Astrocyte (in vitro differentiated cells and primary cell): ENCODE results near the gene GBF1. TPM values are rescaled to one million over a fixed set of nuclear protein-coding genes. Genes with fewer than 3 reads are reported as not detected.
A peak's percentile ranks its signal among the peaks of the same experiment; 100 is the strongest.

Experiments
- DNase-seq: peaks from one replicate; pipeline ENCODE4 v3.0.0-alpha.2; 2010; ENCODE audit warnings: low read depth
- FAIRE-seq: peaks from 2 replicates; lab custom pipeline; 2011; peaks lifted over from hg19 to GRCh38; lab: Jason Lieb, UNC
- H2AFZ ChIP-seq: 2 replicates; pipeline ENCODE4 v1.6.0; 2012; ENCODE audit warnings: low read depth, low read length, inconsistent platforms
- H3K27ac ChIP-seq: 2 replicates; pipeline ENCODE4 v1.5.1; 2011; ENCODE audit warnings: low read depth, low read length, inconsistent platforms
- H3K27me3 ChIP-seq: 2 replicates; pipeline ENCODE4 v1.6.0; 2011; ENCODE audit warnings: low read length, inconsistent platforms; ENCODE audit not compliant: insufficient read depth
- H3K36me3 ChIP-seq: 2 replicates; pipeline ENCODE4 v1.5.1; 2011; ENCODE audit warnings: low read length, inconsistent platforms; ENCODE audit not compliant: insufficient read depth
- H3K4me1 ChIP-seq: 2 replicates; pipeline ENCODE4 v1.5.1; 2011; ENCODE audit warnings: low read length, inconsistent platforms; ENCODE audit not compliant: insufficient read depth
- H3K4me2 ChIP-seq: 2 replicates; pipeline ENCODE4 v1.6.0; 2012; ENCODE audit warnings: low read length, inconsistent platforms
- H3K4me3 ChIP-seq: 2 replicates; pipeline ENCODE4 v1.5.1; 2011; ENCODE audit warnings: low read depth, mild to moderate bottlenecking, low read length, inconsistent platforms; ENCODE audit not compliant: insufficient read depth
- H3K79me2 ChIP-seq: 2 replicates; pipeline ENCODE4 v1.6.0; 2012; ENCODE audit warnings: mild to moderate bottlenecking, low read length, inconsistent platforms; ENCODE audit not compliant: insufficient read depth
- H3K9ac ChIP-seq: 2 replicates; pipeline ENCODE4 v1.6.0; 2012; ENCODE audit warnings: mild to moderate bottlenecking, low read length, inconsistent platforms
- H3K9me3 ChIP-seq: 2 replicates; pipeline ENCODE4 v1.5.1; 2012; ENCODE audit warnings: low read depth, mild to moderate bottlenecking, low read length, inconsistent platforms; ENCODE audit not compliant: insufficient read depth
- H4K20me1 ChIP-seq: 2 replicates; pipeline ENCODE4 v1.6.0; 2012; ENCODE audit warnings: low read length, inconsistent platforms; ENCODE audit not compliant: insufficient read depth
- H3K27ac Mint-ChIP-seq: one replicate; pipeline ENCODE4 v1.8.0; 2021; ENCODE audit warnings: mild to moderate bottlenecking, mixed read lengths; ENCODE audit not compliant: unreplicated experiment
- H3K27me3 Mint-ChIP-seq: one replicate; pipeline ENCODE4 v1.8.0; 2021; ENCODE audit warnings: low read depth, mixed read lengths; ENCODE audit not compliant: unreplicated experiment
- H3K36me3 Mint-ChIP-seq: one replicate; pipeline ENCODE4 v1.8.0; 2021; ENCODE audit warnings: low read depth, mixed read lengths; ENCODE audit not compliant: unreplicated experiment
- H3K4me1 Mint-ChIP-seq: one replicate; pipeline ENCODE4 v1.8.0; 2021; ENCODE audit warnings: low read depth, mixed read lengths; ENCODE audit not compliant: unreplicated experiment
- H3K4me3 Mint-ChIP-seq: one replicate; pipeline ENCODE4 v1.8.0; 2021; ENCODE audit warnings: mild to moderate bottlenecking, moderate library complexity, mixed read lengths; ENCODE audit not compliant: unreplicated experiment
- H3K9me3 Mint-ChIP-seq: one replicate; pipeline ENCODE4 v1.8.0; 2021; ENCODE audit warnings: mild to moderate bottlenecking, mixed read lengths; ENCODE audit not compliant: unreplicated experiment
- EZH2 ChIP-seq: IDR thresholded peaks from 2 replicates; pipeline ENCODE4 v1.6.1; 2012; ENCODE audit warnings: mild to moderate bottlenecking, low read length, inconsistent platforms; ENCODE audit not compliant: insufficient read depth
- total RNA-seq: library from RNA; stranded (reverse); gene quantifications from 2 replicates; pipeline ENCODE4 v1.2.1, GENCODE V29; 2021
- TF ChIP-seq, protein P1 (sequence below): IDR thresholded peaks from 2 replicates; pipeline ENCODE4 v1.5.1; 2011; ENCODE audit warnings: low read depth, mild to moderate bottlenecking, inconsistent platforms, low read length, moderate library complexity; ENCODE audit not compliant: insufficient read depth

GBF1 gene
- total RNA-seq, 1 donor from 2014 or later = 72.8 TPM

GRCh38 chr10:102279104-102279503 is 33.8 kb downstream of the GBF1 start:
- Histone ChIP-seq H3K4me2 (no peak overlapping the region), H3K9me3 (no peaks in the 10 kb centered on the region), H3K4me1 (peaks cover 12% of the 10 kb centered on the region), H3K9ac (no peak overlapping the region), H2AFZ (no peak overlapping the region), H3K27ac (no peak overlapping the region), H3K4me3 (no peak overlapping the region), H3K27me3 (no peaks in the 10 kb centered on the region), H4K20me1 (peaks cover 83% of the 10 kb centered on the region), H3K79me2 (peaks cover 86% of the 10 kb centered on the region), H3K36me3 (peaks cover 4% of the 10 kb centered on the region)
- Mint-ChIP-seq H3K27ac (no peak overlapping the region), H3K27me3 (no peaks in the 10 kb centered on the region), H3K9me3 (no peaks in the 10 kb centered on the region), H3K4me1 (peaks cover 35% of the 10 kb centered on the region), H3K36me3 (peaks cover 8% of the 10 kb centered on the region), H3K4me3 (no peak overlapping the region)
- FAIRE-seq = no peak
- no peak for DNase-seq
- TF ChIP-seq EZH2 = no peak
- TF ChIP-seq, protein P1, sequence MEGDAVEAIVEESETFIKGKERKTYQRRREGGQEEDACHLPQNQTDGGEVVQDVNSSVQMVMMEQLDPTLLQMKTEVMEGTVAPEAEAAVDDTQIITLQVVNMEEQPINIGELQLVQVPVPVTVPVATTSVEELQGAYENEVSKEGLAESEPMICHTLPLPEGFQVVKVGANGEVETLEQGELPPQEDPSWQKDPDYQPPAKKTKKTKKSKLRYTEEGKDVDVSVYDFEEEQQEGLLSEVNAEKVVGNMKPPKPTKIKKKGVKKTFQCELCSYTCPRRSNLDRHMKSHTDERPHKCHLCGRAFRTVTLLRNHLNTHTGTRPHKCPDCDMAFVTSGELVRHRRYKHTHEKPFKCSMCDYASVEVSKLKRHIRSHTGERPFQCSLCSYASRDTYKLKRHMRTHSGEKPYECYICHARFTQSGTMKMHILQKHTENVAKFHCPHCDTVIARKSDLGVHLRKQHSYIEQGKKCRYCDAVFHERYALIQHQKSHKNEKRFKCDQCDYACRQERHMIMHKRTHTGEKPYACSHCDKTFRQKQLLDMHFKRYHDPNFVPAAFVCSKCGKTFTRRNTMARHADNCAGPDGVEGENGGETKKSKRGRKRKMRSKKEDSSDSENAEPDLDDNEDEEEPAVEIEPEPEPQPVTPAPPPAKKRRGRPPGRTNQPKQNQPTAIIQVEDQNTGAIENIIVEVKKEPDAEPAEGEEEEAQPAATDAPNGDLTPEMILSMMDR = no peak

DNA sequence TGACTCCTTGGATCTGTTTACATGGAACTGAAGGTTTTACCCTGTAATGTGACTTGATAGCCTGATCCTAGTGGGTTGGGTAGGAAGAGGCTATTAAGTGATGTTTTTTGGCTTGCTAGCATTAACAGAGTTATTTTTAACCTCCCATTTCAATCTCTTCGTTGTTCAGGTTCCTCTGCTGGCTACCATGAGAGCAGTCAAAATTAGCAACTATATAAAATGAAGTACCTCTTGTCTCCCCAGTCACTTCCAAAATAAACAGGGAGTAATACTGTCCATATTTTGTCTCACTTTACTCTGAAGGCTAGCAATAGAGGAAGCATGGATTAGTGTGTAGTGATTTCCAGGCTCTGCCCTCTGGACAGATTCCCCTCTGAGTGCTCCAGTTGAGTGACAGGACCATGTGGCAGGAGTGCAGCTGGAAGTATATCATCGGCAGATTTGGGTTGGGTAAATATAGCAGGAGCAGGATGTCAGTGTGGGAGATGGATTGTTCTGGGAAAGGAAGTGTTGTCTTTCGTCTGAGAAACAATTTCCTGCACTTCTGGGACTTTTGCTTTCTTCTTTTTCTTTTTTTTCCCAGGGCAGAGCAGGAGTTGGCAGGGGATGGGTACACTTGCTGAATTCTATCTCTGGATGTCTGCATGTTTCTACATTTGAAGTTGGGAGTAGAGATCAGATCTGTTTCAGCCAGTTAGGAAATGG is 35.2 kb downstream of the GBF1 start:
- H3K9ac ChIP-seq = peak overlapping the region; percentile 17
- peaks cover 10% of the 10 kb centered on the region for H3K36me3 Mint-ChIP-seq
- DNase-seq (peak; percentile 41), FAIRE-seq (peak; percentile 56)
- H3K79me2 ChIP-seq = peaks cover 86% of the 10 kb centered on the region
- H3K36me3 ChIP-seq = peaks cover 4% of the 10 kb centered on the region
- H3K4me1 ChIP-seq = peaks cover 11% of the 10 kb centered on the region
- H3K27ac ChIP-seq = no peak overlapping the region
- H3K4me2 ChIP-seq = peak overlapping the region; percentile 50
- peaks cover 35% of the 10 kb centered on the region for H3K4me1 Mint-ChIP-seq
- TF ChIP-seq EZH2 = no peak
- TF ChIP-seq, protein P1 = no peak
- no peaks in the 10 kb centered on the region for H3K9me3 ChIP-seq
- no peaks in the 10 kb centered on the region for H3K27me3 Mint-ChIP-seq
- H3K9me3 Mint-ChIP-seq = no peaks in the 10 kb centered on the region
- H2AFZ ChIP-seq = no peak overlapping the region
- H3K4me3 Mint-ChIP-seq = peak overlapping the region; percentile 46
- H3K4me3 ChIP-seq = no peak overlapping the region
- no peaks in the 10 kb centered on the region for H3K27me3 ChIP-seq
- peaks cover 84% of the 10 kb centered on the region for H4K20me1 ChIP-seq
- H3K27ac Mint-ChIP-seq = peak overlapping the region; percentile 54

GRCh38 chr10:102281102-102281487 is 35.8 kb downstream of the GBF1 start:
- Mint-ChIP-seq H3K9me3 (no peaks in the 10 kb centered on the region), H3K27ac (peak overlapping the region; percentile 54), H3K36me3 (peaks cover 10% of the 10 kb centered on the region), H3K4me3 (peak overlapping the region; percentile 46), H3K27me3 (no peaks in the 10 kb centered on the region), H3K4me1 (peaks cover 35% of the 10 kb centered on the region)
- Histone ChIP-seq H3K4me3 (no peak overlapping the region), H3K4me1 (peaks cover 11% of the 10 kb centered on the region), H3K9ac (peak overlapping the region; percentile 17), H3K27me3 (no peaks in the 10 kb centered on the region), H3K36me3 (peaks cover 4% of the 10 kb centered on the region), H3K79me2 (peaks cover 88% of the 10 kb centered on the region), H4K20me1 (peaks cover 84% of the 10 kb centered on the region), H3K9me3 (no peaks in the 10 kb centered on the region), H3K27ac (no peak overlapping the region), H3K4me2 (peak overlapping the region; percentile 50), H2AFZ (no peak overlapping the region)
- TF ChIP-seq EZH2 = no peak
- TF ChIP-seq, protein P1 = no peak
- DNase-seq (no peak), FAIRE-seq (no peak)
